Hepatocyte (in vitro differentiated cells): ENCODE results near the gene ABCA13. TPM values are rescaled to one million over a fixed set of nuclear protein-coding genes. Genes with fewer than 3 reads are reported as not detected.

ENCODE experiments used
- DNase-seq: peaks from one replicate; pipeline ENCODE4 v3.0.0-alpha.2; 2016; ENCODE audit warnings: low spot score
- H2AFZ ChIP-seq: fragments of 200-600 bp; sonication (generic); 2 replicates; pipeline ENCODE4 v1.6.0; 2016; ENCODE audit warnings: antibody characterized with exemption, mild to moderate bottlenecking
- H3K27ac ChIP-seq: fragments of 200-600 bp; sonication (generic); 2 replicates; pipeline ENCODE4 v1.5.1; 2016; ENCODE audit warnings: mild to moderate bottlenecking
- H3K27me3 ChIP-seq: fragments of 200-600 bp; sonication (generic); 2 replicates; pipeline ENCODE4 v1.6.1; 2016
- H3K36me3 ChIP-seq: fragments of 200-600 bp; sonication (generic); replicated peaks from 2 replicates; pipeline ENCODE4 v1.5.1; 2016; ENCODE audit warnings: low read depth; ENCODE audit not compliant: insufficient read depth
- H3K4me1 ChIP-seq: fragments of 200-600 bp; sonication (generic); 2 replicates; pipeline ENCODE4 v1.5.1; 2016; ENCODE audit warnings: mild to moderate bottlenecking, moderate library complexity; ENCODE audit not compliant: insufficient read depth
- H3K4me2 ChIP-seq: fragments of 200-600 bp; sonication (generic); 2 replicates; pipeline ENCODE4 v1.6.0; 2016
- H3K4me3 ChIP-seq: fragments of 200-600 bp; sonication (generic); 2 replicates; pipeline ENCODE4 v1.5.1; 2016; ENCODE audit warnings: mild to moderate bottlenecking
- H3K79me2 ChIP-seq: fragments of 200-600 bp; sonication (generic); 2 replicates; pipeline ENCODE4 v1.6.0; 2017; ENCODE audit warnings: mild to moderate bottlenecking
- H3K9me2 ChIP-seq: fragments of 200-600 bp; sonication (generic); replicated peaks from 2 replicates; pipeline ENCODE4 v1.6.0; 2017; ENCODE audit warnings: mild to moderate bottlenecking; ENCODE audit not compliant: insufficient read depth
- H3K9me3 ChIP-seq: fragments of 200-600 bp; sonication (generic); 2 replicates; pipeline ENCODE4 v1.5.1; 2016; ENCODE audit warnings: low read depth, mild to moderate bottlenecking
- H4K20me1 ChIP-seq: fragments of 200-600 bp; sonication (generic); 2 replicates; pipeline ENCODE4 v1.6.0; 2016; ENCODE audit warnings: mild to moderate bottlenecking; ENCODE audit not compliant: insufficient read depth, poor library complexity, severe bottlenecking
- CTCF ChIP-seq: fragments of 200-600 bp; sonication (generic); IDR thresholded peaks from 2 replicates; pipeline ENCODE4 v1.5.1; 2016; ENCODE audit warnings: antibody characterized with exemption, mild to moderate bottlenecking; ENCODE audit not compliant: poor library complexity
- EZH2 ChIP-seq: fragments of 200-600 bp; sonication (generic); IDR thresholded peaks from 2 replicates; pipeline ENCODE4 v1.6.1; 2016; ENCODE audit warnings: antibody characterized with exemption, mild to moderate bottlenecking, borderline replicate concordance
- EZH2phosphoT487 ChIP-seq: fragments of 200-600 bp; sonication (generic); IDR thresholded peaks from one replicate; pipeline ENCODE4 v1.6.1; 2018; ENCODE audit warnings: antibody characterized with exemption, mild to moderate bottlenecking, low read depth, moderate library complexity; ENCODE audit not compliant: unreplicated experiment, severe bottlenecking
- WGBS: methylation state at CpG from one replicate; pipeline ENCODE4 v1.1.6; 2016; ENCODE audit warnings: low lambda C conversion rate; ENCODE audit errors: missing lambda C conversion rate; 5-methylcytosine and 5-hydroxymethylcytosine counted together
- polyA plus RNA-seq: library from polyadenylated mRNA; unstranded; fragments of >200 nt; fragmentation: Nextera tagmentation; extraction: Ambion mirVana; gene quantifications from 2 replicates; pipeline ENCODE4 v1.2.1, GENCODE V29; 2016
- total RNA-seq: library from RNA; depleted of rRNA; stranded (reverse); fragments of >200 nt; gene quantifications from 2 replicates; pipeline ENCODE4 v1.2.3, GENCODE V29; 2014

The ABCA13 gene
- total and polyA plus RNA-seq, 2 experiments from 2014 or later: 0.57 to 2.0 TPM

DNA sequence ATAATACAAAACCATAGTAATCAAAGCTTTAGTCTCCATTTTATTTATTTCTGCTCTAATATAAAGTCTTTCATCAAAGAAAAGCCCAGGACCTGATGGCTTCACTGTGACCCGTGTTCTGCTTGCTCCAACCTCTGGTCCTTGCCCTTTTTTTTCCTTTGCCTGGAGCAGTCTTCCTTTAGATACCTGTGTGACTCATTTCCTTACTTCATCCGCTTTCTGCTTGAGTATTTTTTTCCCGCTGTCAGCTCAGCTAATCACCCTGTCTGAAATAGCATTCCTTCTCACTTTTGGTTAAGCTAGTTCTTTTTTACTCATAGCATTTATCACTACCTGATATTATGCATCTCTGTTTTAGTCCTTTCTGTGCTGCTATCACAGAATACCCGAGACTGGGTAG lies 194.8 kb downstream of the ABCA13 start:
- Histone ChIP-seq H2AFZ (no peak overlapping the region), H3K4me2 (no peak overlapping the region), H3K79me2 (no peaks in the 10 kb centered on the region), H3K4me3 (no peak overlapping the region), H3K27ac (no peak overlapping the region), H3K9me2 (no peaks in the 10 kb centered on the region), H3K36me3 (no peaks in the 10 kb centered on the region), H3K4me1 (no peaks in the 10 kb centered on the region), H3K27me3 (no peaks in the 10 kb centered on the region), H4K20me1 (no peaks in the 10 kb centered on the region), H3K9me3 (no peaks in the 10 kb centered on the region)
- TF ChIP-seq CTCF: no peak
- no peak for TF ChIP-seq EZH2
- TF ChIP-seq EZH2phosphoT487: no peak
- WGBS: 52% methylated on average over 4 of the region's 4 CpGs
- no peak for DNase-seq

DNA sequence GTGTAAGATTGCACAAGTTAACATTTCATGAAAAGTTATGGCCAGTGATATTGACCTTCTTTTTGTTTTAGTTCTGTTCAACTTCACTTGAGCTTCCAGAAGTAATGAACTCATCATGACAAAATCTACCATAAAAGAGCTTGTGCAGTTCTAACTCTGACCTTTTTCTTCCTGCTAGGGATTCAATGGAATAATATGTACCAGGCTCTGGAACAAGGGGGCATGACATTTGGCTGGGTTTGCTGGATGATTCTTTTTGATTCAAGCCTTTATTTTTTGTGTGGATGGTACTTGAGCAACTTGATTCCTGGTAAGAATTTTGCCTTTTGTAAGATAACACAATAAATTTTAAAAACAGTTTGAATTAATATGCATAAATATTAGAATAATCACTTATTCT lies 205.0 kb downstream of the ABCA13 start:
- H2AFZ ChIP-seq: no peak overlapping the region
- H3K27me3 ChIP-seq: no peaks in the 10 kb centered on the region

GRCh38 chr7:48380921-48381320 lies 209.7 kb downstream of the ABCA13 start:
- H3K4me1 ChIP-seq: no peaks in the 10 kb centered on the region
- H3K4me2 ChIP-seq: no peak overlapping the region
- H3K27me3 ChIP-seq: no peaks in the 10 kb centered on the region
- no peak overlapping the region for H3K27ac ChIP-seq
- no peaks in the 10 kb centered on the region for H3K9me2 ChIP-seq
- no peaks in the 10 kb centered on the region for H3K9me3 ChIP-seq
- TF ChIP-seq EZH2 (no peak), CTCF (no peak), EZH2phosphoT487 (no peak)
- no peaks in the 10 kb centered on the region for H3K36me3 ChIP-seq
- no peak overlapping the region for H3K4me3 ChIP-seq
- no peak overlapping the region for H2AFZ ChIP-seq
- H3K79me2 ChIP-seq: no peaks in the 10 kb centered on the region
- DNase-seq: no peak
- H4K20me1 ChIP-seq: no peaks in the 10 kb centered on the region
- 94% methylated on average over 1 of the region's 1 CpG for WGBS

More for the DNA sequence above, 205.0 kb downstream of the ABCA13 start:
- no peaks in the 10 kb centered on the region for H3K9me2 ChIP-seq
- no peak overlapping the region for H3K4me2 ChIP-seq
- no peak for DNase-seq
- H4K20me1 ChIP-seq: no peaks in the 10 kb centered on the region
- no peaks in the 10 kb centered on the region for H3K4me1 ChIP-seq
- no peaks in the 10 kb centered on the region for H3K36me3 ChIP-seq
- no peak overlapping the region for H3K4me3 ChIP-seq
- no peaks in the 10 kb centered on the region for H3K79me2 ChIP-seq
- TF ChIP-seq CTCF (no peak), EZH2 (no peak), EZH2phosphoT487 (no peak)
- H3K9me3 ChIP-seq: no peaks in the 10 kb centered on the region
- H3K27ac ChIP-seq: no peak overlapping the region

GRCh38 chr7:48381571-48381970 lies 210.3 kb downstream of the ABCA13 start:
- DNase-seq: no peak
- Histone ChIP-seq H4K20me1 (no peaks in the 10 kb centered on the region), H2AFZ (no peak overlapping the region), H3K4me3 (no peak overlapping the region), H3K4me1 (no peaks in the 10 kb centered on the region), H3K36me3 (no peaks in the 10 kb centered on the region), H3K27ac (no peak overlapping the region), H3K4me2 (no peak overlapping the region), H3K79me2 (no peaks in the 10 kb centered on the region), H3K27me3 (no peaks in the 10 kb centered on the region), H3K9me3 (no peaks in the 10 kb centered on the region), H3K9me2 (no peaks in the 10 kb centered on the region)
- no peak for TF ChIP-seq EZH2phosphoT487
- TF ChIP-seq EZH2: no peak
- TF ChIP-seq CTCF: no peak
- 68% methylated on average over 8 of the region's 8 CpGs for WGBS
